Measurements from ENCODE around the gene C4orf51. TPM values are rescaled to one million over a fixed set of nuclear protein-coding genes. Genes with fewer than 3 reads are reported as not detected.
A peak's percentile ranks its signal among the peaks of the same experiment; 100 is the strongest.

C4orf51 gene
- total and polyA plus RNA-seq, 12 donors: not detected

DNA sequence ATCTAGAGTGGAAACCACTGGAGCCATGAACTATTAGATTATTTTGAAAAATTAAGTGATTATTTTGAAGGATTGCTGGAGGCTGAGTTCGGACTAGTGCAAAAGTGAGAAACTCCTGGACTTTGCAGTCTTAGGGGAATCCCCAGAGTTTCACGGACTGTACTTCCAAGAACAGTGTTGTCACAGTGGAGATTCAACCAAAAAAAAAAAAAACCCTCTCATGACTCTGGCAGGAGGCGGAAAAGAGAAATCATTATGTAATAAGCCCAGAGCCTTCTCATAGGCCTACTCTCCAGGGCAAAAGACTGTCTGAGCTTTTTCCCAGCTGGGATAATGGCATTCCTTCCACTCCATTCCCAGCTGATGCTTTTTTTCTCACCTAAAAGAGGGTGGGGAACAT lies 16.8 kb upstream of the C4orf51 start:
- TF ChIP-seq POLR2A (IDR thresholded peaks at IDR 0.05): no peak
- WGBS, 4 donors: 56 to 82% (median 68%) methylated on average over 3 of the region's 3 CpGs
- intact Hi-C loops (cut with DNase I): no loop called here
- H3K4me3 ChIP-seq: no peak overlapping the region
- no peaks in the 10 kb centered on the region for H3K27me3 ChIP-seq
- no peaks in the 10 kb centered on the region for H3K36me3 ChIP-seq (replicated peaks in 1 of 2)
- no peaks in the 10 kb centered on the region for H3K9me3 ChIP-seq (replicated peaks in 1 of 3)
- DNase-seq: peak in 1 of 7 donors; percentile 16
- no peak overlapping the region for H3K27ac ChIP-seq
- no peaks in the 10 kb centered on the region for H3K4me1 ChIP-seq (replicated peaks in 1 of 2)

DNA sequence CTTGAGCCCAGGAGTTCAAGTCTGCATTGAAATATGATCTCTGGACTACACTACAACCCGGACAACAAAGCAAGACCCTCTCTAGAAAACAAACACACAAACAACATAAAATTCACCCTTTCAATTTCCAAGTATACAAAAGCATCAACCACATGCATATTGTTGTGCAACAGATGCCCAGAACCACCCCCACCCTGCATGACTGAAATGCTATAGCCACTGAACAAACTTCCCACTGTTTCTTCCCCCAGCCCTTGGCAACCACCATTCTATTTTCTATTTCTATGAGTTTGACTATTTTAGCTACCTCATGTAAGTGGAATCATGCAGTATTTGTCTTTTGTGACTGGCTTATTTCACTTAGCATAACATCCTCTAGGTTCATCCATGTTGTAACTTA lies 14.2 kb upstream of the C4orf51 start:
- Histone ChIP-seq H3K9me3 (replicated peaks in 1 of 3) (no peaks in the 10 kb centered on the region), H3K36me3 (replicated peaks in 1 of 2) (no peaks in the 10 kb centered on the region), H3K4me1 (replicated peaks in 1 of 2) (no peaks in the 10 kb centered on the region), H3K27me3 (no peaks in the 10 kb centered on the region), H3K4me3 (no peak overlapping the region), H3K27ac (no peak overlapping the region)
- 64 to 89% (median 83%) methylated on average over 1 of the region's 1 CpG for WGBS, 4 donors
- intact Hi-C loops (cut with DNase I): no loop called here
- TF ChIP-seq POLR2A (IDR thresholded peaks at IDR 0.05): no peak
- TF ChIP-seq, protein P1, sequence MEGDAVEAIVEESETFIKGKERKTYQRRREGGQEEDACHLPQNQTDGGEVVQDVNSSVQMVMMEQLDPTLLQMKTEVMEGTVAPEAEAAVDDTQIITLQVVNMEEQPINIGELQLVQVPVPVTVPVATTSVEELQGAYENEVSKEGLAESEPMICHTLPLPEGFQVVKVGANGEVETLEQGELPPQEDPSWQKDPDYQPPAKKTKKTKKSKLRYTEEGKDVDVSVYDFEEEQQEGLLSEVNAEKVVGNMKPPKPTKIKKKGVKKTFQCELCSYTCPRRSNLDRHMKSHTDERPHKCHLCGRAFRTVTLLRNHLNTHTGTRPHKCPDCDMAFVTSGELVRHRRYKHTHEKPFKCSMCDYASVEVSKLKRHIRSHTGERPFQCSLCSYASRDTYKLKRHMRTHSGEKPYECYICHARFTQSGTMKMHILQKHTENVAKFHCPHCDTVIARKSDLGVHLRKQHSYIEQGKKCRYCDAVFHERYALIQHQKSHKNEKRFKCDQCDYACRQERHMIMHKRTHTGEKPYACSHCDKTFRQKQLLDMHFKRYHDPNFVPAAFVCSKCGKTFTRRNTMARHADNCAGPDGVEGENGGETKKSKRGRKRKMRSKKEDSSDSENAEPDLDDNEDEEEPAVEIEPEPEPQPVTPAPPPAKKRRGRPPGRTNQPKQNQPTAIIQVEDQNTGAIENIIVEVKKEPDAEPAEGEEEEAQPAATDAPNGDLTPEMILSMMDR (IDR thresholded peaks at IDR 0.05): no peak
- no peak for DNase-seq

DNA sequence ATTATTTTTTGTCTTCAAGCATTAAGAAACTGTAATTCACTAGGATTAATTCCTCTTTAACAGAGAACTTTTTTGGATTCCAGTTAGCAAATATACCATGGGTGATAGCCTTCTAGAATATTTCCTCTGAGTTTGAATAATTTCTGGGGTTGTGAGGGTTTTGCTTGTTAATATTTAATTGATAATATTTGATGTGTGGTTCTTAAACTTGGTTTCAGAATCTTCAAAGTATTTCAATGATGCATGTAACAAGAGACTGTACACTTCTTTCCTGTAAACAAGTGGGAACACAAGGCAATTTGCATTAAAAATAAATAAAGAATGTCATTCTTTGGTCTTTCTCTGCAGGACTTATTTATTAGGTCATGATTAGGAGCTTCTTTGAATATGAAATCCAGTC lies 9.5 kb upstream of the C4orf51 start:
- no peaks in the 10 kb centered on the region for H3K4me1 ChIP-seq (replicated peaks in 1 of 2)
- H3K36me3 ChIP-seq (replicated peaks in 1 of 2): no peaks in the 10 kb centered on the region
- no peaks in the 10 kb centered on the region for H3K27me3 ChIP-seq
- H3K4me3 ChIP-seq: no peak overlapping the region
- intact Hi-C loops (cut with DNase I): no loop called here
- no peak overlapping the region for H3K27ac ChIP-seq
- no peak for DNase-seq
- TF ChIP-seq, protein P1 (IDR thresholded peaks at IDR 0.05): no peak
- no peak for TF ChIP-seq POLR2A (IDR thresholded peaks at IDR 0.05)
- H3K9me3 ChIP-seq (replicated peaks in 1 of 3): no peaks in the 10 kb centered on the region

DNA sequence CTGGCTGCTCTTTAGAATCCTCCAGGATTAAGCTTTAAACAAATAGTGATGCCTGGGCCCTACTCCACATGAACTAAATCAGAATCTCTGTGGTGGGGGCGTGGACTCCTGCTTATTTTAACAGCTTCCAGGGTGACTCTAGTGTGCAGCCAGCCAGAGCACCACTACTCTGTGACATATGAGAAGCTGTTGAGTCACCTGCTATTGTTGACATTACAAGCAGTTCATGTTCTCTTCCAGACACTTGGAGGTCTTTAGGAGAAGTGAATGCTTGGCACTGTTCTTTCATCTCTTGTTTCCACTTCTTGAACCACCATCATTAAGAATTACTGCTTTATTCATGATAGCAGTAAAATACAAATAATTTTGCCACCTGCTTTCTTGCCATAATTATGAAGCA lies 426 bp upstream of the C4orf51 start:
- H3K4me3 ChIP-seq: no peak overlapping the region
- no peak for TF ChIP-seq POLR2A (IDR thresholded peaks at IDR 0.05)
- TF ChIP-seq, protein P1 (IDR thresholded peaks at IDR 0.05): no peak
- H3K27ac ChIP-seq: no peak overlapping the region
- no peaks in the 10 kb centered on the region for H3K9me3 ChIP-seq (replicated peaks in 1 of 3)
- peak in 5 of 7 donors; percentile 19 to 39 (median 26) for DNase-seq
- no peaks in the 10 kb centered on the region for H3K27me3 ChIP-seq
- H3K4me1 ChIP-seq (replicated peaks in 1 of 2): peaks cover 11 to 21% of the 10 kb centered on the region in 2 donors
- H3K36me3 ChIP-seq (replicated peaks in 1 of 2): no peaks in the 10 kb centered on the region
- 38 to 78% (median 51%) methylated on average over 1 of the region's 1 CpG for WGBS, 4 donors
- intact Hi-C loops (cut with DNase I): no loop called here

DNA sequence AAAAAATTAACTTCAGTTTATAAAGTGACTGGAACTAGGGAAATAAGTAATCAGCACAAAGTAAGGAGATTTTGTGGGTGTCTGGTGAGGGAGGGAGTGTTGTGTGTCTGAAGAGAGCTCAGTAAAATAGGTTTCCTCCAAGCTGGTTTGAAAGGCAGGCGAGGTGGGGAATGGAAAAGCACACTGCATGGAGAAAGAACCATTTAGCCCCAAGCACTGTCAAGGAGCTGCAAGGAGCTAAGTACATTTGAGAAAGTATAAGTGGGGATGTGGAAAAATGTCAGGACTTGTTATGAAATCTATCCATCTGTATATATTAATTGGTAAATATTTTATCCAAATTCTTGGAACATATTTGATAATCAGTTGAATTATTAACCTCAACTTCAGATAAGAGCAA lies 956 bp downstream of the C4orf51 start:
- Histone ChIP-seq H3K4me1 (replicated peaks in 1 of 2) (peaks cover 11 to 21% of the 10 kb centered on the region in 2 donors), H3K9me3 (replicated peaks in 1 of 3) (no peaks in the 10 kb centered on the region), H3K27me3 (no peaks in the 10 kb centered on the region), H3K36me3 (replicated peaks in 1 of 2) (no peaks in the 10 kb centered on the region), H3K27ac (no peak overlapping the region), H3K4me3 (no peak overlapping the region)
- TF ChIP-seq, protein P1 (IDR thresholded peaks at IDR 0.05): no peak
- TF ChIP-seq POLR2A (IDR thresholded peaks at IDR 0.05): no peak
- no peak for DNase-seq
- WGBS, 4 donors: 84 to 96% (median 93%) methylated on average over 1 of the region's 1 CpG
- intact Hi-C loops (cut with DNase I): no loop called here
